GM12891 (cell line): ENCODE results near the gene EXOC1L.

Experiments used
- POLR2A ChIP-seq: IDR thresholded peaks from 2 replicates; pipeline ENCODE4 v1.6.1; 2011; ENCODE audit warnings: low read depth, low read length, control low read depth
- POLR2AphosphoS5 ChIP-seq: IDR thresholded peaks from 2 replicates; pipeline ENCODE4 v1.6.1; 2011; ENCODE audit warnings: low read depth, low read length, control low read depth

GRCh38 chr4:55791666-55792065 is 27.9 kb upstream of the EXOC1L start:
- TF ChIP-seq POLR2AphosphoS5 = no peak
- no peak for TF ChIP-seq POLR2A
